WERI-Rb-1 (cell line): ENCODE measurements around the gene GRIK3.

Experiments
- DNase-seq: peaks from one replicate; pipeline ENCODE4 v3.0.0-alpha.2; 2020
- H3K27ac ChIP-seq: fragments of 250-450 bp; sonication (Bioruptor Pico); 2 replicates; pipeline ENCODE4 v1.5.1; 2020; ENCODE audit warnings: mild to moderate bottlenecking, moderate library complexity
- H3K27me3 ChIP-seq: fragments of 250-450 bp; sonication (Bioruptor Pico); 2 replicates; pipeline ENCODE4 v1.5.1; 2021; ENCODE audit warnings: mild to moderate bottlenecking, low read depth, moderate library complexity; ENCODE audit not compliant: insufficient read depth, severe bottlenecking
- H3K36me3 ChIP-seq: fragments of 250-450 bp; sonication (Bioruptor Pico); 2 replicates; pipeline ENCODE4 v1.5.1; 2020; ENCODE audit warnings: mild to moderate bottlenecking, moderate library complexity
- H3K4me3 ChIP-seq: 2 replicates; pipeline ENCODE4 v1.5.1; 2011; ENCODE audit warnings: low read depth, mild to moderate bottlenecking, control low read depth, low read length
- H3K9me3 ChIP-seq: fragments of 250-450 bp; sonication (Bioruptor Pico); 2 replicates; pipeline ENCODE4 v1.5.1; 2021; ENCODE audit warnings: mild to moderate bottlenecking, moderate library complexity; ENCODE audit not compliant: severe bottlenecking
- TF ChIP-seq, protein P1 (sequence below): IDR thresholded peaks from 2 replicates; pipeline ENCODE4 v1.5.1; 2011; ENCODE audit warnings: low read depth, mild to moderate bottlenecking, control low read depth, inconsistent platforms, low read length

GRIK3 gene

DNA sequence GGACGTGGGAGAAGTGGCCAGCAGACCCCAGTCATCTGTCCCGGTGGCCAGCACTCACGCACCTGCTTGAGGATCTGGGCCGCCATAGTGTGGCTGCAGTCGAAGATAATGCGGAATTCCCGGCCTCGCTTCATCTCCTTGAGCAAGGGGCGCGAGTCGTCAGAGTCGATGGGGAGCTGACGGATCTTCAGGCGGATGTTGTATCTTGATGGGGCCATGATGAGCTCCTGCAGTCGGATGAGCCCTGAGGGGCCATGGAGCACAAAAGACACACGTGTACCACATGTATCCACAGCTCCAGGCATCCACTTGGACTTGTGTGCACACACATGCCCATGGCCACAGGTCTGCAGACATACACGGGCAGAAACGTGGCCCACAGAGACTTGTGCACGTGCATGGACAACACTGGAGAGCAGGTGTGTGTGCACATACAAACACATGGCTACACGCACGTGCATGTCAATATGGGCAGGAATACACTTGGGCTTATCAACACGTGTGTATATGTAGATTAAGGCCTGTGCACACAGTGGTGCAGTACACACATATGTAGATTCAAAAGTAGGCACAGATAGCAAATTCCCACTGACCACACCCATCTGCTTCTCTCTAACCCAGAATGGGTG, 162.1 kb downstream of the GRIK3 start:
- H3K9me3 ChIP-seq = no peaks in the 10 kb centered on the region
- peak overlapping the region; percentile 84 for H3K27ac ChIP-seq
- DNase-seq = no peak
- H3K27me3 ChIP-seq = no peaks in the 10 kb centered on the region
- H3K4me3 ChIP-seq = no peak overlapping the region
- H3K36me3 ChIP-seq = peaks cover 67% of the 10 kb centered on the region
- TF ChIP-seq, protein P1, sequence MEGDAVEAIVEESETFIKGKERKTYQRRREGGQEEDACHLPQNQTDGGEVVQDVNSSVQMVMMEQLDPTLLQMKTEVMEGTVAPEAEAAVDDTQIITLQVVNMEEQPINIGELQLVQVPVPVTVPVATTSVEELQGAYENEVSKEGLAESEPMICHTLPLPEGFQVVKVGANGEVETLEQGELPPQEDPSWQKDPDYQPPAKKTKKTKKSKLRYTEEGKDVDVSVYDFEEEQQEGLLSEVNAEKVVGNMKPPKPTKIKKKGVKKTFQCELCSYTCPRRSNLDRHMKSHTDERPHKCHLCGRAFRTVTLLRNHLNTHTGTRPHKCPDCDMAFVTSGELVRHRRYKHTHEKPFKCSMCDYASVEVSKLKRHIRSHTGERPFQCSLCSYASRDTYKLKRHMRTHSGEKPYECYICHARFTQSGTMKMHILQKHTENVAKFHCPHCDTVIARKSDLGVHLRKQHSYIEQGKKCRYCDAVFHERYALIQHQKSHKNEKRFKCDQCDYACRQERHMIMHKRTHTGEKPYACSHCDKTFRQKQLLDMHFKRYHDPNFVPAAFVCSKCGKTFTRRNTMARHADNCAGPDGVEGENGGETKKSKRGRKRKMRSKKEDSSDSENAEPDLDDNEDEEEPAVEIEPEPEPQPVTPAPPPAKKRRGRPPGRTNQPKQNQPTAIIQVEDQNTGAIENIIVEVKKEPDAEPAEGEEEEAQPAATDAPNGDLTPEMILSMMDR = no peak

- TF ChIP-seq, protein P1 = no peak
- peak; percentile 89 for DNase-seq
- Histone ChIP-seq H3K9me3 (no peaks in the 10 kb centered on the region), H3K27ac (peak overlapping the region; percentile 84), H3K4me3 (no peak overlapping the region), H3K27me3 (no peaks in the 10 kb centered on the region), H3K36me3 (peaks cover 65% of the 10 kb centered on the region)
These were observed 163.0 kb downstream of the GRIK3 start for GRCh38 chr1:36871146-36871971.

DNA sequence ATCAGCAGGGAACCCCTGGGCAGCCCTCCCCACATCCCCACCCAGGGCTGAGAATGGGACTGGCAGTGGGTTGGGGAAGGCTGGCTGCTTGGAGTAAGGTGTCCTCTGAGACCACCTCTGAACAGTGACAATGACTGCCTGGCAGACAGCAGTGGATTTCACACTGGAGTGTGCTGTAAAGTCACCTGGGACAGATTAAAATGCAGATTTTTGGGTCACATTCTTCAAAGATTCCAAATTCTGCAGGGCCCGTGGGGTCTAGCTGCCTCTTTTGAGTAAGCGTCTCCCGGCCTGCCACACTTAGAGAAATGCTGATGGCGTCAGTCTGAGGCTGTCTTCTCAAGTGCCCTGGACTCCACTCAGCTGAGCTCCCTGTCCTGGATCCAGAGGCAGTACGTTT, 164.5 kb downstream of the GRIK3 start:
- Histone ChIP-seq H3K27ac (peak overlapping the region; percentile 55), H3K36me3 (peaks cover 57% of the 10 kb centered on the region), H3K27me3 (no peaks in the 10 kb centered on the region), H3K4me3 (no peak overlapping the region), H3K9me3 (no peaks in the 10 kb centered on the region)
- TF ChIP-seq, protein P1 = no peak
- DNase-seq = no peak

DNA sequence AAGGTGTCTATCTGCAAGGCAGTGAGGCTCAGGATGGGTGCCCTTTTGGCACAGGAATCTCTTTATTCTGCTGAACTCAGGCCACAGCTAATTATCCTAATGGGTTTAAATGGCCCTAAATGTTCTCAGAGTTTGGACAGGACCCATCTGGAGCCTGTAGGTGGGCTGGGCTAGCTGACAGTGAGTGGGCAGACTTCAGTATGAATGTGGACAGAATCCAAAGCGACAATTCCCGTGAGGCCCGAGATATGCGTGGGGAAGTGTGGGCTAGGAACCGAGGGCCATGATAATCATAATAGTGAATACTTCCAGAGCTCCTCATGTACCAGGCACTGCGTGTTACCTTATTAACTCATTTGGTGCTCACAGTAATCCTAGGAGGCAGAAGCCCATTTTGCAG, 165.3 kb downstream of the GRIK3 start:
- no peak overlapping the region for H3K4me3 ChIP-seq
- H3K27ac ChIP-seq = no peak overlapping the region; the same call in 1 of the 2 replicates
- no peaks in the 10 kb centered on the region for H3K9me3 ChIP-seq
- DNase-seq = no peak
- TF ChIP-seq, protein P1 = no peak
- H3K36me3 ChIP-seq = peaks cover 54% of the 10 kb centered on the region
- H3K27me3 ChIP-seq = no peaks in the 10 kb centered on the region

DNA sequence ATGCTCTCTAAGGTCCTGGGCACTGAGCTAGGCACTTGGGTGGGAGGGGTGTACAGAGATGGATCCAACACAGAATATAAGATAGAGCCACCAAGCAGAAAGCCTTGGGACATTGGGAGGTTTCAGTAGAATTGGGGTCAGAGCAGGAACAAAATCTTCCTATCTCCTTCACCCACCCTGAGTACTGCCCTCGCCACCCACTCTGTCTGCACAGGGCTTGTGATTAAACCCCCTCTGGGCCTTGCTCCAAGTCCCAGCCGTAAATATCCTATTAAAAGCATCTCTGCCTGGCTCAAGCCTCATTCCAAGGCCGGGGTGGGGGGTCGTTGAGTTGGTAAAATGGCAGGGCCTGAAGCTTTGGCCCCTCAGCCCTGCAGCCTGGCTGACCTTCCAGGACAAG, 166.7 kb downstream of the GRIK3 start:
- TF ChIP-seq, protein P1 = no peak
- no peak overlapping the region for H3K27ac ChIP-seq
- peaks cover 57% of the 10 kb centered on the region for H3K36me3 ChIP-seq
- no peak overlapping the region for H3K4me3 ChIP-seq
- no peak for DNase-seq
- no peaks in the 10 kb centered on the region for H3K27me3 ChIP-seq
- H3K9me3 ChIP-seq = no peaks in the 10 kb centered on the region
